Thyroid gland (tissue), 4 donors: ENCODE results near the gene COL7A1.

Experiments used
- POLR2A ChIP-seq, 2 donors: fragments of 450-650 bp; IDR thresholded peaks; one replicate each; pipeline ENCODE4 v1.6.1; 2017; ENCODE audit warnings: antibody characterized with exemption in 2 of 2, mild to moderate bottlenecking in 2 of 2, moderate library complexity in 1 of 2
- TF ChIP-seq, protein P1 (sequence below), 6 experiments: fragments of 200-600 bp in 3 of 6; fragments of 450-650 bp in 3 of 6; sonication (generic) in 3 of 6; IDR thresholded peaks; one replicate each; pipeline ENCODE4 v1.5.1; 2016 to 2019; ENCODE audit warnings: antibody characterized with exemption in 6 of 6, mild to moderate bottlenecking in 2 of 6, inconsistent platforms in 1 of 6, moderate library complexity in 1 of 6

DNA sequence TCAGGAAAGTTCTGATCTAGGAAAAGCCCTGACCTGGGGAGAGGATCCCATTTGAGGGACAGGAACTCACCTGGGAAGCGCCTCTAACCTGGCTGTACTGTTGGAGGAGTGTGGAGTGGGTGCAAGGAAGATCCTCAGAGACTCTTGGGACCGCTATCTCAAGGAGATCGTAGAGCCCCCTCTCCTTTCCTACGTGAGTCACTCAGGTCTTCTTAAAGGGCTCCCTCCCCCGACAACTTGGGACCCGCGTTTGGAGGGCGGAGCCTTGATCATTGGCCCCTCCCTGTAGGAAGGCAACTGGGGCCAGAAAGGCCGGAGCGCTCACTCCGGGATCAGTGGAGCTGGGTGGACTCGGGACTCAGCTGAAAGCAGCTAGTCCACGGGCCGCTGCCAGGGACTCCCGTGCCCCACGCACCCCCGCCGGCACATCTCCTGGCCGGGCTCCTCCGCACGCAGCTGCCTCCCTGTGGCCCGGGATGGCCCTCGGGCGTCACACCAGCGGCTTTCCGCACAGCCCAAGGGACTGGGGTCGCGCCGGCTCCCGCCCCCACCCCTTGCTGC is 39.6 kb upstream of the COL7A1 start:
- TF ChIP-seq POLR2A (IDR thresholded peaks at IDR 0.05) = no peak
- TF ChIP-seq, protein P1, sequence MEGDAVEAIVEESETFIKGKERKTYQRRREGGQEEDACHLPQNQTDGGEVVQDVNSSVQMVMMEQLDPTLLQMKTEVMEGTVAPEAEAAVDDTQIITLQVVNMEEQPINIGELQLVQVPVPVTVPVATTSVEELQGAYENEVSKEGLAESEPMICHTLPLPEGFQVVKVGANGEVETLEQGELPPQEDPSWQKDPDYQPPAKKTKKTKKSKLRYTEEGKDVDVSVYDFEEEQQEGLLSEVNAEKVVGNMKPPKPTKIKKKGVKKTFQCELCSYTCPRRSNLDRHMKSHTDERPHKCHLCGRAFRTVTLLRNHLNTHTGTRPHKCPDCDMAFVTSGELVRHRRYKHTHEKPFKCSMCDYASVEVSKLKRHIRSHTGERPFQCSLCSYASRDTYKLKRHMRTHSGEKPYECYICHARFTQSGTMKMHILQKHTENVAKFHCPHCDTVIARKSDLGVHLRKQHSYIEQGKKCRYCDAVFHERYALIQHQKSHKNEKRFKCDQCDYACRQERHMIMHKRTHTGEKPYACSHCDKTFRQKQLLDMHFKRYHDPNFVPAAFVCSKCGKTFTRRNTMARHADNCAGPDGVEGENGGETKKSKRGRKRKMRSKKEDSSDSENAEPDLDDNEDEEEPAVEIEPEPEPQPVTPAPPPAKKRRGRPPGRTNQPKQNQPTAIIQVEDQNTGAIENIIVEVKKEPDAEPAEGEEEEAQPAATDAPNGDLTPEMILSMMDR (IDR thresholded peaks at IDR 0.05) = no peak
